Gastrocnemius medialis (tissue), 4 donors: ENCODE results near the gene PRPF18. TPM values are rescaled to one million over a fixed set of nuclear protein-coding genes. Genes with fewer than 3 reads are reported as not detected.

Source experiments
- ATAC-seq, 2 donors: fragments of 150-250 bp; one replicate each; pipeline ENCODE4 v1.9.1; 2016
- DNase-seq, 2 donors: peaks; one replicate each; pipeline ENCODE4 v3.0.0-alpha.2; 2019
- H3K27ac ChIP-seq, 4 donors: fragments of 200-600 bp; sonication (generic); 1 replicate in 1 of 4; 2 replicates in 3 of 4; pipeline ENCODE4 v1.5.1; 2016 to 2018; ENCODE audit warnings: mild to moderate bottlenecking in 2 of 4, moderate library complexity in 1 of 4
- H3K27me3 ChIP-seq, 3 donors: fragments of 200-600 bp; sonication (generic) in 2 of 3; 1 replicate in 1 of 3; 2 replicates in 2 of 3; pipeline versions ENCODE4 v1.5.1 to v1.6.0; 2016 to 2019; ENCODE audit warnings: mild to moderate bottlenecking in 1 of 3, moderate library complexity in 1 of 3
- H3K36me3 ChIP-seq, 2 donors: fragments of 200-600 bp; sonication (generic) in 1 of 2; one replicate each; pipeline ENCODE4 v1.5.1; 2017 to 2018
- H3K4me1 ChIP-seq, 2 donors: fragments of 200-600 bp; sonication (generic) in 1 of 2; one replicate each; pipeline ENCODE4 v1.5.1; 2016 to 2017; ENCODE audit warnings: mild to moderate bottlenecking in 2 of 2
- H3K4me3 ChIP-seq, 4 donors: fragments of 200-600 bp; sonication (generic) in 3 of 4; 1 replicate in 1 of 4; 2 replicates in 3 of 4; pipeline ENCODE4 v1.5.1; 2016 to 2019; ENCODE audit warnings: mild to moderate bottlenecking in 2 of 4
- H3K9me3 ChIP-seq, 3 donors: fragments of 200-600 bp; sonication (generic) in 2 of 3; 1 replicate in 1 of 3; 2 replicates in 2 of 3; pipeline ENCODE4 v1.5.1; 2016 to 2019
- POLR2A ChIP-seq, 2 donors: fragments of 450-650 bp; IDR thresholded peaks; one replicate each; pipeline ENCODE4 v1.6.1; 2017; ENCODE audit warnings: antibody characterized with exemption in 2 of 2, mild to moderate bottlenecking in 2 of 2, moderate library complexity in 2 of 2
- in situ Hi-C, 4 donors: fragments of 200-750 bp; cut with MboI; loops; one replicate each; pipeline versions ENCODE4 v1.15.0 to v1.8.0; 2017; ENCODE audit warnings: low sequenced_read_pairs in 4 of 4
- intact Hi-C: fragments of 100-400 bp; cut with DNase I; formaldehyde crosslinking; loops from one replicate; pipeline ENCODE4 v1.15.1; 2023; ENCODE audit warnings: low total_unique reads
- total RNA-seq, 4 donors: library from RNA; depleted of rRNA; stranded (reverse); fragments of >200 nt; gene quantifications; one replicate each; pipeline versions ENCODE4 v1.1.0 to v1.2.3, GENCODE V29; 2016
- TF ChIP-seq, protein P1 (sequence below), 5 experiments: fragments of 450-650 bp in 3 of 5; fragments of 200-600 bp in 2 of 5; sonication (generic) in 2 of 5; IDR thresholded peaks in 4 of 5; conservative IDR thresholded peaks in 1 of 5; 1 replicate in 4 of 5; 2 replicates in 1 of 5; pipeline ENCODE4 v1.5.1; 2016 to 2019; ENCODE audit warnings: antibody characterized with exemption in 5 of 5, mild to moderate bottlenecking in 3 of 5, moderate library complexity in 3 of 5

Gene PRPF18
- total RNA-seq, 4 donors from 2014 or later: 21.3 to 35.4 (median 28.1) TPM

DNA sequence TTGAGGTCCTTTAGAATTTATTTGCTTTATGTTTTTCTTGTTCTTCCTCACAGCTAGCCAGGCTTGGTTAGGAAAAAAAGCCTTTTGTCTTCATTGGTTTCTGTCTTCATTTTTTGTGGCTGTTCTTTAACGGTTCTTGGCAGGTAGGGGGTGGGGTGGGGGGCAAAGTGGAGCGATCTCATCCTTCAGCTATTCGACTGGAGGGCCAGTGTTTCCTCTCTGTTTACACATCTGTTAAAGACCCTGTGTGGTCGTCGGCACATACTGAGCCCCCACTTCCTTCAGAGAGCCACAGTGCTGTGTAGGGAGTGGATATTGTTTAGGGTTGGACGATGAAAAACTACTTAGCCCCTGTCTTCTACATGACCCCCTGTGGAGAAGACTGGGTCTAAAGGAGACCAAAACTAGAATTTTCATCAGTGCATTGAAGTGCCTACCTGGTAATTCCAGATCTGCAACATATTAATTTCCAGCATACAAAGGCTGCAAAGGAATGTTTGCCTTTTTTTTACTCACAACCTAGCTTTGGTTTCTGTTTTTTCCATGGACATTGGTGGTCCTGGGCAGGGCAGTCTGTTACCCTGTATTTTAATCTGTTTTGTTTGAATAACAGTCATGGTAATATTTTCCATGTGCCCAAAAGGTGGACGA, 29.0 kb downstream of the PRPF18 start:
- Histone ChIP-seq H3K9me3 (no peaks in the 10 kb centered on the region), H3K27ac (no peak overlapping the region), H3K27me3 (no peaks in the 10 kb centered on the region), H3K4me1 (peaks cover 22 to 25% of the 10 kb centered on the region in 2 donors), H3K36me3 (peaks cover 0 to 53% of the 10 kb centered on the region in 2 donors), H3K4me3 (no peak overlapping the region)
- in situ Hi-C loops (no loop called here), intact Hi-C loops (no loop called here)
- no peak for TF ChIP-seq POLR2A (IDR thresholded peaks at IDR 0.05)
- TF ChIP-seq, protein P1, sequence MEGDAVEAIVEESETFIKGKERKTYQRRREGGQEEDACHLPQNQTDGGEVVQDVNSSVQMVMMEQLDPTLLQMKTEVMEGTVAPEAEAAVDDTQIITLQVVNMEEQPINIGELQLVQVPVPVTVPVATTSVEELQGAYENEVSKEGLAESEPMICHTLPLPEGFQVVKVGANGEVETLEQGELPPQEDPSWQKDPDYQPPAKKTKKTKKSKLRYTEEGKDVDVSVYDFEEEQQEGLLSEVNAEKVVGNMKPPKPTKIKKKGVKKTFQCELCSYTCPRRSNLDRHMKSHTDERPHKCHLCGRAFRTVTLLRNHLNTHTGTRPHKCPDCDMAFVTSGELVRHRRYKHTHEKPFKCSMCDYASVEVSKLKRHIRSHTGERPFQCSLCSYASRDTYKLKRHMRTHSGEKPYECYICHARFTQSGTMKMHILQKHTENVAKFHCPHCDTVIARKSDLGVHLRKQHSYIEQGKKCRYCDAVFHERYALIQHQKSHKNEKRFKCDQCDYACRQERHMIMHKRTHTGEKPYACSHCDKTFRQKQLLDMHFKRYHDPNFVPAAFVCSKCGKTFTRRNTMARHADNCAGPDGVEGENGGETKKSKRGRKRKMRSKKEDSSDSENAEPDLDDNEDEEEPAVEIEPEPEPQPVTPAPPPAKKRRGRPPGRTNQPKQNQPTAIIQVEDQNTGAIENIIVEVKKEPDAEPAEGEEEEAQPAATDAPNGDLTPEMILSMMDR (IDR thresholded peaks at IDR 0.05 in 4 of 5, conservative IDR thresholded peaks at IDR 0.05 in 1 of 5): no peak
- no peak for DNase-seq
- no peak for ATAC-seq

DNA sequence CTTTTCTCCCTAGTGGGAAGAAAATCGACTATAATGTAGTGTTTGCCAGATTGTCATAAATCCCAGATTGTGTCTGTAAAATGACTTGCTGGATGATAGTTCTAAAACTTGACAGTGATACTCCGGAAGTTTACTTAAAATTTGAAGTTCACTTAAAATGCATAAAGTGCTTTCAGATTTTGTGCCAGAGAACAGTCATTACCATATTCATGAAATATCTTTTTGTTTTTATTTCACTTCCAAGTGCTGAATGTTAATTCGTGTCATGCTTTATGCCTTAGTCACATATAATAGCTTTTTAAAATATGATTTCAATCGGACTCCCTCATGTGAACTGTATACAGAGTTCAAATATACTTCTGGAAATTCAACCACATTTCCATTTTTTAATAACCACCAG, 30.4 kb downstream of the PRPF18 start:
- Histone ChIP-seq H3K9me3 (no peaks in the 10 kb centered on the region), H3K27me3 (no peaks in the 10 kb centered on the region), H3K4me3 (no peak overlapping the region), H3K4me1 (peaks cover 22 to 25% of the 10 kb centered on the region in 2 donors), H3K27ac (no peak overlapping the region), H3K36me3 (peaks cover 0 to 43% of the 10 kb centered on the region in 2 donors)
- in situ Hi-C loops (no loop called here), intact Hi-C loops (no loop called here)
- TF ChIP-seq POLR2A (IDR thresholded peaks at IDR 0.05): no peak
- TF ChIP-seq, protein P1 (IDR thresholded peaks at IDR 0.05 in 4 of 5, conservative IDR thresholded peaks at IDR 0.05 in 1 of 5): no peak
- DNase-seq (no peak), ATAC-seq (no peak)

DNA sequence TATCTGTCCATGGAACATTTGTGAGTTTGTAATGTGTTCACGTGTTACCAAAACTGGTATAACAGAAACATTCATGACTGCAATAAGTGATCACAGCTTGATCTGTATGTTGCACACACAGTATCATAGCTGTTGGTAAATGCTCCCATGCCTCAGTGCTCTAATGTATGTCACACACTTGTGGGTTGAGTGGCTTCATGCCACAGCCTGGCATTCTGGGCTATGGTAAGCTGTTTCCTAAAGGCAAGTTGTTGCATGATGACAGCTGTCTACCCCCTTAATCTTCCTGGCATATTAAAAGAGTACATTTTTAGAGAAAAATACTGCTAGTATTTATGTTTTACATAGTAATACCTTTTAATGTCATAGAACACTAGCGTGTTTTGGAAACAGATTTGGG, 35.2 kb downstream of the PRPF18 start:
- TF ChIP-seq POLR2A (IDR thresholded peaks at IDR 0.05): no peak
- TF ChIP-seq, protein P1 (IDR thresholded peaks at IDR 0.05 in 4 of 5, conservative IDR thresholded peaks at IDR 0.05 in 1 of 5): no peak
- ATAC-seq (no peak), DNase-seq (no peak)
- in situ Hi-C loops (no loop called here), intact Hi-C loops (no loop called here)
- H3K36me3 ChIP-seq: peaks cover 0 to 20% of the 10 kb centered on the region in 2 donors
- no peak overlapping the region for H3K4me3 ChIP-seq
- no peaks in the 10 kb centered on the region for H3K4me1 ChIP-seq
- H3K27me3 ChIP-seq: no peaks in the 10 kb centered on the region
- H3K9me3 ChIP-seq: no peaks in the 10 kb centered on the region
- H3K27ac ChIP-seq: no peak overlapping the region

DNA sequence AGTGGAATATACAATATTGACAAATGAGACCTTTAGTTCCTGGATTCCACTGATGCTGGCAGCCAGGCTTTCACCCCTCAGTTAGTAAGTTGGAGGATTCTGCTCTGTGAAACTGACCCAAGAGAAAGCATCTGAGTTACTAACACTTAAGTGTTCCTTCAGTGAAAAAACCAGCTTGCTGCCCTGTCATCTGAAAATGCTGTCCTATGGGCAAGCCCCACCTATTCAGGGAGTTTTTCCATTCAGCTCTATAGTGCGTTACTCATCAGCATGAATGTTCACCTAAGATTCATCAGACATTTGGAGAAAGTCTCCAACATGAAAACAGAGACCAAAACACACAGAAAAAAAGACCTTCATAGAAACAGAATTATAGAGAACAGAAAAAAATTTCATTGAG, 37.9 kb downstream of the PRPF18 start:
- H3K4me3 ChIP-seq: no peak overlapping the region
- H3K27me3 ChIP-seq: no peaks in the 10 kb centered on the region
- H3K36me3 ChIP-seq: peaks cover 0 to 5% of the 10 kb centered on the region in 2 donors
- DNase-seq (no peak), ATAC-seq (no peak)
- no peak overlapping the region for H3K27ac ChIP-seq
- TF ChIP-seq, protein P1 (IDR thresholded peaks at IDR 0.05 in 4 of 5, conservative IDR thresholded peaks at IDR 0.05 in 1 of 5): no peak
- TF ChIP-seq POLR2A (IDR thresholded peaks at IDR 0.05): no peak
- no peaks in the 10 kb centered on the region for H3K4me1 ChIP-seq
- H3K9me3 ChIP-seq: no peaks in the 10 kb centered on the region
- intact Hi-C loops: no loop called here
- in situ Hi-C loops: no loop called here
